Suprapubic skin (tissue), 4 donors: ENCODE results near the gene AP1G2. TPM values are rescaled to one million over a fixed set of nuclear protein-coding genes. Genes with fewer than 3 reads are reported as not detected.

Experiments
- DNase-seq, 2 donors: peaks; one replicate each; pipeline ENCODE4 v3.0.0-alpha.2; 2019; ENCODE audit warnings: low spot score in 2 of 2
- H3K27ac ChIP-seq: fragments of 200-600 bp; sonication (generic); one replicate; pipeline ENCODE4 v1.5.1; 2019
- H3K27me3 ChIP-seq: fragments of 200-600 bp; sonication (generic); one replicate; pipeline ENCODE4 v1.5.1; 2019
- H3K36me3 ChIP-seq: fragments of 200-600 bp; sonication (generic); one replicate; pipeline ENCODE4 v1.5.1; 2019
- H3K4me1 ChIP-seq: fragments of 200-600 bp; sonication (generic); one replicate; pipeline ENCODE4 v1.5.1; 2019
- H3K4me3 ChIP-seq: fragments of 200-600 bp; sonication (generic); one replicate; pipeline ENCODE4 v1.5.1; 2019; ENCODE audit warnings: mild to moderate bottlenecking
- H3K9me3 ChIP-seq: fragments of 200-600 bp; sonication (generic); one replicate; pipeline ENCODE4 v1.5.1; 2019
- CTCF ChIP-seq, 2 donors: fragments of 200-600 bp in 1 of 2; fragments of 450-650 bp in 1 of 2; sonication (generic) in 1 of 2; IDR thresholded peaks; one replicate each; pipeline ENCODE4 v1.5.1; 2016 to 2019; ENCODE audit warnings: antibody characterized with exemption in 2 of 2, mild to moderate bottlenecking in 1 of 2, moderate library complexity in 1 of 2
- EP300 ChIP-seq: sonication (generic); formaldehyde crosslinking; IDR thresholded peaks from one replicate; pipeline ENCODE4 v1.6.1; 2017; ENCODE audit warnings: antibody characterized with exemption
- POLR2A ChIP-seq, 2 donors: fragments of 450-650 bp; IDR thresholded peaks; one replicate each; pipeline ENCODE4 v1.6.1; 2017; ENCODE audit warnings: antibody characterized with exemption in 2 of 2, mild to moderate bottlenecking in 2 of 2, moderate library complexity in 2 of 2
- POLR2AphosphoS5 ChIP-seq, 3 donors: sonication (generic); formaldehyde crosslinking; IDR thresholded peaks; one replicate each; pipeline ENCODE4 v1.6.1; 2017; ENCODE audit warnings: antibody characterized with exemption in 3 of 3
- WGBS: methylation state at CpG from one replicate; pipeline ENCODE4 v1.1.5; 2018; 5-methylcytosine and 5-hydroxymethylcytosine counted together
- total RNA-seq, 4 donors: library from RNA; depleted of rRNA; stranded (reverse); fragments of >200 nt; gene quantifications; one replicate each; pipeline ENCODE4 v1.1.0, GENCODE V29; 2016

Gene AP1G2
- total RNA-seq, 4 donors from 2014 or later = 117 to 415 (median 150) TPM

GRCh38 chr14:23564876-23565275 is 2.7 kb downstream of the AP1G2 start:
- no peak for TF ChIP-seq POLR2AphosphoS5 (IDR thresholded peaks at IDR 0.05)
- no peak for TF ChIP-seq CTCF (IDR thresholded peaks at IDR 0.05)
- TF ChIP-seq EP300 = no peak
- TF ChIP-seq POLR2A (IDR thresholded peaks at IDR 0.05) = no peak
- WGBS = 85% methylated on average over 7 of the region's 7 CpGs
- Histone ChIP-seq H3K27ac (no peak overlapping the region), H3K36me3 (peaks cover 35% of the 10 kb centered on the region), H3K27me3 (no peaks in the 10 kb centered on the region), H3K4me3 (no peak overlapping the region), H3K9me3 (no peaks in the 10 kb centered on the region), H3K4me1 (peaks cover 37% of the 10 kb centered on the region)
- no peak for DNase-seq

- H3K27ac ChIP-seq = no peak overlapping the region
- TF ChIP-seq EP300 (no peak), POLR2A (IDR thresholded peaks at IDR 0.05) (no peak), POLR2AphosphoS5 (IDR thresholded peaks at IDR 0.05) (no peak), CTCF (IDR thresholded peaks at IDR 0.05) (no peak)
- DNase-seq = no peak
- H3K9me3 ChIP-seq = no peaks in the 10 kb centered on the region
- H3K4me3 ChIP-seq = no peak overlapping the region
- H3K27me3 ChIP-seq = no peaks in the 10 kb centered on the region
- 84% methylated on average over 13 of the region's 13 CpGs for WGBS
- H3K4me1 ChIP-seq = peaks cover 34% of the 10 kb centered on the region
- peaks cover 41% of the 10 kb centered on the region for H3K36me3 ChIP-seq
These were observed 3.3 kb downstream of the AP1G2 start for GRCh38 chr14:23564181-23564812.

- Histone ChIP-seq H3K27me3 (no peaks in the 10 kb centered on the region), H3K4me3 (no peak overlapping the region), H3K27ac (no peak overlapping the region), H3K4me1 (peaks cover 27% of the 10 kb centered on the region), H3K9me3 (no peaks in the 10 kb centered on the region), H3K36me3 (peaks cover 48% of the 10 kb centered on the region)
- DNase-seq = no peak
- WGBS = 78% methylated on average over 13 of the region's 14 CpGs
- TF ChIP-seq CTCF (IDR thresholded peaks at IDR 0.05) (no peak), POLR2A (IDR thresholded peaks at IDR 0.05) (no peak), EP300 (no peak), POLR2AphosphoS5 (IDR thresholded peaks at IDR 0.05) (no peak)
These were observed 4.0 kb downstream of the AP1G2 start for GRCh38 chr14:23563473-23564180.

GRCh38 chr14:23562822-23563472 is 4.6 kb downstream of the AP1G2 start:
- Histone ChIP-seq H3K27me3 (no peaks in the 10 kb centered on the region), H3K36me3 (peaks cover 54% of the 10 kb centered on the region), H3K9me3 (no peaks in the 10 kb centered on the region), H3K4me3 (no peak overlapping the region), H3K27ac (no peak overlapping the region), H3K4me1 (peaks cover 24% of the 10 kb centered on the region)
- peak in 1 of 2 donors; percentile 67 for DNase-seq
- TF ChIP-seq CTCF (IDR thresholded peaks at IDR 0.05) (peak; percentile 79 to 89), EP300 (no peak)
- 93% methylated on average over 2 of the region's 2 CpGs for WGBS
